SK-N-MC (cell line): ENCODE data around the gene CDH16.

Experiments
- EZH2 ChIP-seq: fragments of 200-600 bp; sonication (generic); IDR thresholded peaks from one replicate; pipeline ENCODE4 v1.6.1; 2017; ENCODE audit warnings: antibody characterized with exemption
- POLR2AphosphoS5 ChIP-seq: IDR thresholded peaks from 2 replicates; pipeline ENCODE4 v1.6.1; 2012; ENCODE audit warnings: mild to moderate bottlenecking, low read depth, low read length, borderline replicate concordance

DNA sequence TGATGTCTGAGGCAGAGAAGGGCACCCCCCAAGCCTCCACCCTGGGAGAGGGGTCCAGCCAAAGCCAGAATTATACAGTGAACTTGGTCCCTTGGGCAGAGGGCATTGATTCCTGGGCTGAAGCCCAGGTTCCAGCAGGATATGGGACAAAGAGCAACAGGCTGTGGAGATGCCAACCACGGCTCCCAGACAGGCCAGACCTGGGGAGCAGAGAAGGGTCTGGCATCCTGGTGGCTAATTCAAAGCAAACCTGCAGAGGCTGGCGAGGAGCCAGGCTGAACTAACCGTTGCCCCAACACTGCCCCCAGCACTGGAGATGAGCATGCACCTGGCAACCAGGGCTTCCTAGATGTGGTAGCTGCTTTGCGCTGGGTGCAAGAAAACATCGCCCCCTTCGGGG, 45.4 kb upstream of the CDH16 start:
- TF ChIP-seq EZH2 (no peak), POLR2AphosphoS5 (no peak)
